IMR-90 (cell line): ENCODE results near the gene ZNF639. TPM values are rescaled to one million over a fixed set of nuclear protein-coding genes. Genes with fewer than 3 reads are reported as not detected.

Experiments
- ATAC-seq: fragments of 200-7000 bp; cut with Tn5 transposase; 2 replicates; pipeline ENCODE4 v1.9.1; 2020; ENCODE audit warnings: low read depth, mild to moderate bottlenecking, moderate library complexity
- BruUV-seq: library from RNA; stranded (reverse); fragments of 400-500 nt; replicated peaks from 2 replicates; lab custom pipeline; 2021; lab: Mats Ljungman, UMichigan
- CTCF ChIA-PET: fragments of 300-600 bp; formaldehyde crosslinking; extraction: SDS; loops from one replicate; lab custom pipeline; 2021; ENCODE audit warnings: antibody characterized with exemption; lab: Yijun Ruan, JAX
- POLR2A ChIA-PET: fragments of 300-600 bp; sonication (Branson Sonifier 250); formaldehyde crosslinking; loops from one replicate; lab custom pipeline; 2022; ENCODE audit warnings: antibody characterized with exemption; ENCODE audit not compliant: unreplicated experiment; lab: Charles Lee
- DNase-seq: peaks from one replicate; pipeline ENCODE4 v3.0.0; 2013
- H2AFZ ChIP-seq: replicated peaks from 2 replicates; pipeline ENCODE3; 2013; ENCODE audit warnings: low read length, mild to moderate bottlenecking; ENCODE audit not compliant: poor library complexity
- H2AK5ac ChIP-seq: 2 replicates; pipeline ENCODE4 v1.6.1; 2013; ENCODE audit warnings: low read depth, low read length, inconsistent platforms
- H2AK9ac ChIP-seq: replicated peaks from 2 replicates; pipeline ENCODE3; 2013; ENCODE audit warnings: mild to moderate bottlenecking, low read depth, low read length, moderate library complexity; ENCODE audit not compliant: poor library complexity
- H2BK120ac ChIP-seq: 2 replicates; pipeline ENCODE4 v1.6.1; 2013; ENCODE audit warnings: low read depth, low read length, inconsistent platforms
- H2BK15ac ChIP-seq: 3 replicates; pipeline ENCODE4 v1.6.1; 2013; ENCODE audit warnings: low read depth, low read length, inconsistent platforms
- H2BK20ac ChIP-seq: 2 replicates; pipeline ENCODE4 v1.6.1; 2013; ENCODE audit warnings: low read depth, mild to moderate bottlenecking, inconsistent platforms, low read length, moderate library complexity
- H2BK5ac ChIP-seq: 2 replicates; pipeline ENCODE4 v1.6.1; 2013; ENCODE audit warnings: mild to moderate bottlenecking, low read depth, low read length, inconsistent platforms; ENCODE audit not compliant: poor library complexity, severe bottlenecking
- H3K14ac ChIP-seq: replicated peaks from 2 replicates; pipeline ENCODE4 v1.6.1; 2013; ENCODE audit warnings: low read depth, low read length, inconsistent platforms
- H3K18ac ChIP-seq: 2 replicates; pipeline ENCODE4 v1.6.1; 2013; ENCODE audit warnings: low read depth, low read length, control low read depth
- H3K23ac ChIP-seq: 2 replicates; pipeline ENCODE4 v1.6.1; 2013; ENCODE audit warnings: low read depth, low read length, inconsistent platforms
- H3K27ac ChIP-seq: 2 replicates; pipeline ENCODE4 v1.5.1; 2013; ENCODE audit warnings: mild to moderate bottlenecking, control low read depth, low read length; ENCODE audit not compliant: insufficient read depth
- H3K27me3 ChIP-seq: 2 replicates; pipeline ENCODE4 v1.6.1; 2013; ENCODE audit warnings: low read length; ENCODE audit not compliant: control insufficient read depth, insufficient read depth
- H3K36me3 ChIP-seq: 2 replicates; pipeline ENCODE4 v1.6.1; 2013; ENCODE audit warnings: low read length, mixed read lengths; ENCODE audit not compliant: control insufficient read depth, insufficient read depth
- H3K4ac ChIP-seq: 2 replicates; pipeline ENCODE4 v1.6.1; 2013; ENCODE audit warnings: low read depth, low read length, inconsistent platforms
- H3K4me1 ChIP-seq: 2 replicates; pipeline ENCODE4 v1.6.1; 2013; ENCODE audit warnings: low read length, mixed read lengths; ENCODE audit not compliant: control insufficient read depth, insufficient read depth
- H3K4me2 ChIP-seq: 2 replicates; pipeline ENCODE4 v1.6.1; 2013; ENCODE audit warnings: low read depth, mild to moderate bottlenecking, control low read depth, low read length, moderate library complexity
- H3K4me3 ChIP-seq: 2 replicates; pipeline ENCODE4 v1.5.1; 2013; ENCODE audit warnings: low read depth, mild to moderate bottlenecking, control low read depth, low read length, moderate library complexity; ENCODE audit not compliant: insufficient read depth
- H3K56ac ChIP-seq: 2 replicates; pipeline ENCODE4 v1.6.1; 2013; ENCODE audit warnings: low read length, inconsistent platforms; ENCODE audit not compliant: insufficient read depth; ENCODE audit errors: extremely low read depth
- H3K79me1 ChIP-seq, 2 experiments: 2 replicates each; pipeline ENCODE4 v1.6.1; 2013; ENCODE audit warnings: low read length in 2 of 2, inconsistent platforms in 1 of 2, low read depth in 1 of 2
- H3K9ac ChIP-seq: 2 replicates; pipeline ENCODE4 v1.6.1; 2013; ENCODE audit warnings: low read depth, low read length, control low read depth
- H3K9me1 ChIP-seq: 2 replicates; pipeline ENCODE4 v1.6.1; 2013; ENCODE audit warnings: low read length, inconsistent platforms; ENCODE audit not compliant: insufficient read depth
- H3K9me3 ChIP-seq: 2 replicates; pipeline ENCODE4 v1.6.1; 2013; ENCODE audit warnings: low read length; ENCODE audit not compliant: control insufficient read depth, insufficient read depth
- H4K20me1 ChIP-seq: 2 replicates; pipeline ENCODE4 v1.6.1; 2013; ENCODE audit warnings: low read length, inconsistent platforms; ENCODE audit not compliant: insufficient read depth
- H4K5ac ChIP-seq: 2 replicates; pipeline ENCODE4 v1.6.1; 2013; ENCODE audit warnings: mild to moderate bottlenecking, low read depth, low read length, control low read depth
- H4K8ac ChIP-seq, 2 experiments: 2 replicates each; pipeline ENCODE4 v1.6.1; 2013; ENCODE audit warnings: low read depth in 2 of 2, low read length in 2 of 2, control low read depth in 1 of 2, inconsistent platforms in 1 of 2
- H4K91ac ChIP-seq: 2 replicates; pipeline ENCODE4 v1.6.1; 2013; ENCODE audit warnings: low read depth, low read length, inconsistent platforms; ENCODE audit not compliant: insufficient read depth
- BHLHE40 ChIP-seq: fragments of 150-350 bp; IDR thresholded peaks from 2 replicates; pipeline ENCODE4 v1.6.1; 2016; ENCODE audit warnings: mild to moderate bottlenecking, low read depth, low read length
- CEBPB ChIP-seq: IDR thresholded peaks from 2 replicates; pipeline ENCODE4 v1.6.1; 2012; ENCODE audit warnings: low read depth, low read length, improper control_type of control experiment
- CHD1 ChIP-seq: IDR thresholded peaks from 2 replicates; pipeline ENCODE4 v1.6.1; 2012; ENCODE audit warnings: low read depth, low read length, improper control_type of control experiment
- CTCF ChIP-seq: conservative IDR thresholded peaks from 2 replicates; pipeline ENCODE4 v1.5.1; 2012; ENCODE audit warnings: mild to moderate bottlenecking, low read depth, low read length, improper control_type of control experiment
- ELK1 ChIP-seq: fragments of 150-350 bp; IDR thresholded peaks from 2 replicates; pipeline ENCODE4 v1.6.1; 2016; ENCODE audit warnings: low read depth, mild to moderate bottlenecking, low read length, moderate library complexity, borderline replicate concordance
- FOS ChIP-seq: fragments of 150-350 bp; IDR thresholded peaks from 2 replicates; pipeline ENCODE4 v1.6.1; 2016; ENCODE audit warnings: low read depth, low read length
- MAFK ChIP-seq: IDR thresholded peaks from 2 replicates; pipeline ENCODE4 v1.6.1; 2012; ENCODE audit warnings: low read depth, low read length, improper control_type of control experiment
- MAZ ChIP-seq: IDR thresholded peaks from 2 replicates; pipeline ENCODE4 v1.6.1; 2012; ENCODE audit warnings: low read depth, mild to moderate bottlenecking, low read length, improper control_type of control experiment, moderate library complexity, borderline replicate concordance
- MXI1 ChIP-seq: IDR thresholded peaks from 2 replicates; pipeline ENCODE4 v1.6.1; 2012; ENCODE audit warnings: low read depth, mild to moderate bottlenecking, low read length, moderate library complexity, borderline replicate concordance
- NFE2L2 ChIP-seq: fragments of 150-350 bp; IDR thresholded peaks from 2 replicates; pipeline ENCODE4 v1.6.1; 2016; ENCODE audit warnings: low read depth, mild to moderate bottlenecking, low read length
- POLR2A ChIP-seq: IDR thresholded peaks from 2 replicates; pipeline ENCODE4 v1.6.1; 2012; ENCODE audit warnings: mild to moderate bottlenecking, low read depth, low read length
- RAD21 ChIP-seq: IDR thresholded peaks from 2 replicates; pipeline ENCODE4 v1.6.1; 2012; ENCODE audit warnings: low read length, improper control_type of control experiment
- RCOR1 ChIP-seq: IDR thresholded peaks from 2 replicates; pipeline ENCODE4 v1.6.1; 2012; ENCODE audit warnings: mild to moderate bottlenecking, low read length, improper control_type of control experiment; ENCODE audit not compliant: insufficient replicate concordance
- RFX5 ChIP-seq: IDR thresholded peaks from 2 replicates; pipeline ENCODE4 v1.8.0; 2012; ENCODE audit warnings: low read depth, mild to moderate bottlenecking, low read length, moderate library complexity
- SMC3 ChIP-seq: fragments of 150-350 bp; IDR thresholded peaks from 2 replicates; pipeline ENCODE4 v1.6.1; 2016; ENCODE audit warnings: low read depth, mild to moderate bottlenecking, antibody characterized with exemption, low read length, moderate library complexity
- USF2 ChIP-seq: fragments of 150-350 bp; IDR thresholded peaks from 2 replicates; pipeline ENCODE4 v1.6.1; 2017; ENCODE audit warnings: mild to moderate bottlenecking, antibody characterized with exemption, low read length, low read depth
- WGBS, 2 experiments: methylation state at CpG; one replicate each; pipeline versions ENCODE4 v1.1.5 to v1.1.7; 2013; ENCODE audit warnings: missing lambda C conversion rate in 2 of 2; ENCODE audit not compliant: insufficient read length in 1 of 2; ENCODE audit errors: extremely low coverage in 2 of 2; 5-methylcytosine and 5-hydroxymethylcytosine counted together
- dilution Hi-C: fragments of 300-500 bp; cut with HindIII; formaldehyde crosslinking; loops from one replicate; pipeline ENCODE4 v1.14.3; 2018; ENCODE audit warnings: low sequenced_read_pairs; ENCODE audit not compliant: unreplicated experiment
- in situ Hi-C: fragments of 300-500 bp; cut with MboI; formaldehyde crosslinking; loops from 3 replicates; pipeline ENCODE4 v1.14.3; 2019; ENCODE audit warnings: low sequenced_read_pairs, inconsistent platforms, mixed read lengths
- intact Hi-C: fragments of 100-400 bp; cut with micrococcal nuclease; formaldehyde crosslinking; loops from 2 replicates; pipeline ENCODE4 v1.10.0; 2022
- polyA plus RNA-seq, 3 experiments: library from polyadenylated mRNA; depleted of rRNA; stranded (reverse); fragments of >200 nt; gene quantifications; 2 replicates each; pipeline ENCODE4 v1.2.3, GENCODE V29; 2012; ENCODE audit warnings: low replicate concordance in 1 of 3
- total RNA-seq: library from RNA; depleted of rRNA; stranded (reverse); fragments of >200 nt; gene quantifications from 2 replicates; pipeline ENCODE4 v1.2.3, GENCODE V29; 2012

ZNF639 gene
- total and polyA plus RNA-seq, 2 of the 4 experiments (the other 2 are of a cell fraction): 15.9 to 50.5 TPM

- dilution Hi-C loops (no loop called here), intact Hi-C loops (no loop called here), in situ Hi-C loops (no loop called here)
- Histone ChIP-seq H4K5ac (no peak overlapping the region), H3K23ac (no peak overlapping the region), H4K91ac (no peak overlapping the region), H2AK9ac (no peak overlapping the region), H3K18ac (no peak overlapping the region), H3K4me2 (no peak overlapping the region), H3K27ac (no peak overlapping the region), H3K14ac (no peak overlapping the region), H2AFZ (no peak overlapping the region), H2BK120ac (no peak overlapping the region), H3K27me3 (no peaks in the 10 kb centered on the region), H3K36me3 (peaks cover 16% of the 10 kb centered on the region), H2BK5ac (no peak overlapping the region), H3K9me3 (no peaks in the 10 kb centered on the region), H4K20me1 (no peaks in the 10 kb centered on the region), H3K4ac (no peak overlapping the region), H3K56ac (no peak overlapping the region), H2BK20ac (no peak overlapping the region), H2BK15ac (no peak overlapping the region), H3K4me1 (no peaks in the 10 kb centered on the region), H3K9ac (no peak overlapping the region), H4K8ac (no peak overlapping the region), H3K9me1 (no peaks in the 10 kb centered on the region), H3K79me1 (no peaks in the 10 kb centered on the region; a peak in 1 of 4 replicates), H2AK5ac (no peak overlapping the region), H3K4me3 (no peak overlapping the region)
- POLR2A ChIA-PET: no interaction called here
- no peak for TF ChIP-seq MAZ
- no peak for TF ChIP-seq RFX5
- TF ChIP-seq MXI1: no peak
- TF ChIP-seq FOS: no peak
- TF ChIP-seq USF2: no peak
- TF ChIP-seq CHD1: no peak
- TF ChIP-seq CEBPB: no peak
- no peak for TF ChIP-seq NFE2L2
- no peak for TF ChIP-seq CTCF
- no peak for TF ChIP-seq MAFK
- no peak for TF ChIP-seq BHLHE40
- no peak for TF ChIP-seq SMC3
- TF ChIP-seq ELK1: no peak
- TF ChIP-seq RCOR1: no peak
- TF ChIP-seq RAD21: no peak
- TF ChIP-seq POLR2A: no peak
- CTCF ChIA-PET: interaction anchor here (0.6 kb wide), 2 partner anchors 19 to 249 kb away, joined by 5 to 7 read pairs; no protein-coding TSS in a partner anchor
- no TSS peak for BruUV-seq
- no peak for ATAC-seq
- DNase-seq: no peak
- WGBS, 2 experiments: no CpG with 5 or more reads among the region's 1 CpG
Observed at GRCh38 chr3:179369621-179370020, 46.8 kb downstream of the ZNF639 start.
